Heart left ventricle (tissue), 16 donors: Measurements from ENCODE around the gene KRTAP10-1. TPM values are rescaled to one million over a fixed set of nuclear protein-coding genes. Genes with fewer than 3 reads are reported as not detected.

Experiments
- ATAC-seq, 4 donors: fragments of 200-7000 bp; cut with Tn5 transposase; one replicate each; pipeline ENCODE4 v1.9.1; 2020 to 2022; ENCODE audit warnings: moderate library complexity in 4 of 4, mild to moderate bottlenecking in 3 of 4, moderate number of reproducible peaks in 1 of 4
- DNase-seq, 5 donors: peaks; one replicate each; pipeline ENCODE4 v3.0.0-alpha.2; 2020
- H3K27ac ChIP-seq, 12 donors: fragments of 200-600 bp; sonication (generic) in 4 of 12; one replicate each; pipeline versions ENCODE4 v1.5.0 to v1.8.0; 2016 to 2022; ENCODE audit warnings: mild to moderate bottlenecking in 2 of 12
- H3K27me3 ChIP-seq, 9 donors: fragments of 200-600 bp; sonication (generic) in 2 of 9; one replicate each; pipeline versions ENCODE4 v1.5.1 to v1.8.0; 2016 to 2022; ENCODE audit warnings: mild to moderate bottlenecking in 3 of 9
- H3K36me3 ChIP-seq, 9 donors: fragments of 200-600 bp; sonication (generic) in 2 of 9; one replicate each; pipeline versions ENCODE4 v1.5.0 to v1.8.0; 2018 to 2022; ENCODE audit warnings: mild to moderate bottlenecking in 2 of 9
- H3K4me1 ChIP-seq, 12 donors: fragments of 200-600 bp; sonication (generic) in 4 of 12; one replicate each; pipeline versions ENCODE4 v1.5.0 to v1.8.0; 2016 to 2022; ENCODE audit warnings: mild to moderate bottlenecking in 3 of 12
- H3K4me3 ChIP-seq, 12 donors: fragments of 200-600 bp; sonication (generic) in 4 of 12; one replicate each; pipeline versions ENCODE4 v1.5.0 to v1.8.0; 2017 to 2022; ENCODE audit warnings: mild to moderate bottlenecking in 9 of 12, moderate library complexity in 4 of 12
- H3K9me3 ChIP-seq, 12 donors: fragments of 200-600 bp; sonication (generic) in 4 of 12; one replicate each; pipeline versions ENCODE4 v1.5.0 to v1.8.0; 2016 to 2022; ENCODE audit warnings: mild to moderate bottlenecking in 1 of 12
- POLR2A ChIP-seq, 2 donors: fragments of 450-650 bp; IDR thresholded peaks; one replicate each; pipeline ENCODE4 v1.6.1; 2017; ENCODE audit warnings: antibody characterized with exemption in 2 of 2, mild to moderate bottlenecking in 2 of 2, moderate library complexity in 2 of 2
- WGBS, 4 donors: extraction: QIAGEN DNeasy Blood & Tissue Kit in 2 of 4; methylation state at CpG; one replicate each; pipeline versions ENCODE4 v1.1.5 to v1.1.7; 2013 to 2018; 5-methylcytosine and 5-hydroxymethylcytosine counted together
- intact Hi-C, 10 donors: fragments of 100-400 bp; cut with DNase I; formaldehyde crosslinking; loops; one replicate each; pipeline versions ENCODE4 v1.11.1 to v1.14.2; 2022
- polyA plus RNA-seq, 2 donors: library from polyadenylated mRNA; stranded (reverse); fragments of 200-250 nt; gene quantifications; one replicate each; pipeline ENCODE4 v1.2.3, GENCODE V29; 2013
- total RNA-seq, 9 donors: library from RNA; depleted of rRNA in 2 of 9; stranded (reverse); fragments of >200 nt in 2 of 9; fragmentation: NEBNext Ultra II Directional in 3 of 9; extraction: Animal tissue kit (Norgen Biotek cat#: 25700) in 3 of 9; gene quantifications; one replicate each; pipeline versions ENCODE4 v1.1.0 to v1.2.4, GENCODE V29; 2016 to 2023
- TF ChIP-seq, protein P1 (sequence below), 12 donors: fragments of 200-600 bp; sonication (generic) in 4 of 12; IDR thresholded peaks; one replicate each; pipeline versions ENCODE4 v1.5.0 to v1.8.0; 2018 to 2022; ENCODE audit warnings: antibody characterized with exemption in 12 of 12, mild to moderate bottlenecking in 5 of 12
- donor health status: ischemic (EF 13 %, LVEDD 7.1; RV severe dilation, severe dysfunction).
- donor health status: healthy with polysubstance abuse.
- donor health status: DM: no; HTN: yes; CAD: no.
- donor health status: DM: no; HTN: no; CAD: no.
- donor health status: ischemic (EF 25% LVEDD 6.9; RV normal size, moderate dysfunction).
- donor health status: ischemic (EF 25% LVEDD 5.7; RV mildly dilated, moderate dysfunction).
- donor health status: healthy.
- donor health status: DM: yes; HTN: yes; CAD: no.
- donor health status: ischemic (EF 35%, LVEDD 5.7; RV mildly dilated, moderate dysfunction).
- donor health status: nonischemic (EF 11% LVEDD 7.7; RV severe dilation, severe dysfunction).
- donor health status: DM: yes; HTN: yes; CAD: no.
- donor health status: PGD.
- donor health status: ischemic (EF 29% LVEDD 5.4; RV normal size, mild dysfunction).
- donor health status: nonischemic (EF 23%, LVEDD 6.1; RV moderate dilation, normal function).

KRTAP10-1 gene
- total and polyA plus RNA-seq, 11 donors: not detected

- no peak for ATAC-seq
- 82 to 89% (median 86%) methylated on average over 10 to 12 of the region's 12 CpGs for WGBS, 4 donors
- peak in 1 of 5 donors; percentile 33 for DNase-seq
- H3K4me1 ChIP-seq: no peaks in the 10 kb centered on the region
- no peak overlapping the region for H3K27ac ChIP-seq
- intact Hi-C loops: no loop called here
- H3K36me3 ChIP-seq: no peaks in the 10 kb centered on the region
- H3K27me3 ChIP-seq: peaks cover 0 to 6% (median 0%) of the 10 kb centered on the region in 9 donors
- no peaks in the 10 kb centered on the region for H3K9me3 ChIP-seq
- no peak for TF ChIP-seq POLR2A (IDR thresholded peaks at IDR 0.05)
- TF ChIP-seq, protein P1, sequence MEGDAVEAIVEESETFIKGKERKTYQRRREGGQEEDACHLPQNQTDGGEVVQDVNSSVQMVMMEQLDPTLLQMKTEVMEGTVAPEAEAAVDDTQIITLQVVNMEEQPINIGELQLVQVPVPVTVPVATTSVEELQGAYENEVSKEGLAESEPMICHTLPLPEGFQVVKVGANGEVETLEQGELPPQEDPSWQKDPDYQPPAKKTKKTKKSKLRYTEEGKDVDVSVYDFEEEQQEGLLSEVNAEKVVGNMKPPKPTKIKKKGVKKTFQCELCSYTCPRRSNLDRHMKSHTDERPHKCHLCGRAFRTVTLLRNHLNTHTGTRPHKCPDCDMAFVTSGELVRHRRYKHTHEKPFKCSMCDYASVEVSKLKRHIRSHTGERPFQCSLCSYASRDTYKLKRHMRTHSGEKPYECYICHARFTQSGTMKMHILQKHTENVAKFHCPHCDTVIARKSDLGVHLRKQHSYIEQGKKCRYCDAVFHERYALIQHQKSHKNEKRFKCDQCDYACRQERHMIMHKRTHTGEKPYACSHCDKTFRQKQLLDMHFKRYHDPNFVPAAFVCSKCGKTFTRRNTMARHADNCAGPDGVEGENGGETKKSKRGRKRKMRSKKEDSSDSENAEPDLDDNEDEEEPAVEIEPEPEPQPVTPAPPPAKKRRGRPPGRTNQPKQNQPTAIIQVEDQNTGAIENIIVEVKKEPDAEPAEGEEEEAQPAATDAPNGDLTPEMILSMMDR (IDR thresholded peaks at IDR 0.05): no peak
- H3K4me3 ChIP-seq: no peak overlapping the region
Observed at GRCh38 chr21:44526096-44526997, 13.6 kb downstream of the KRTAP10-1 start.

DNA sequence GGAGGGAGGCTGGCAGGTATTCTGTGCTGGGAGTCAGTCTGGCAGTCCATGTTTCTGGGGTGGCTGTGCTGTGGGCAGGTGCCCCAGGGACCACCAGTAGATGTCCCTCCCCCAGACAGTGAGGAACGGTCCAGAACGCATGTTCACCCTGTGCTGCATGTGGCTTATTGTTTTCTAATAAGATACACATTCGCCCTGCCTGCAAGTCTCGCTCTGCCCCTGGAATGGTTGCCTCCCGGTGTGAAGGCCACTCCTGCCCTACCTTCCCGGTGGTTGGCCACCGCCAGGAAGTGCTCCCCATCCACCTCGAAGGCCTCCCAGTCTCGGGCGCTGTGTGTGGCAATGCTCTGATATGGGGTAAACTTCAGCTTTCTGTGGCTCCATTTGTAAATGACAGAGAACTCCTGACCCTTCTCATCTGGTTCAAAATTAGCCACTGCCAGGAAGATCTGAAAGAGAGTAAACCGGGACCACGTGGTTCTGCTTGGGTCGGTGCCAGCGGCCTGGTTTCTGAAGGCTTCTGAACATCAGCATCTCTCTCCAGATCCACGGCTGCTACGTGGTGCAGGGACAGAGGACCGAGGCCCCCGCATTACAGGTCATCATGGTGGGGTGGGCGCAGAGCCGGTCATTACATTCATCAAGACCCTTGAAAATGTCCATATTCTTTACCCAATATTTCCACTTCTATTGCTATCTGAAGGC is 14.5 kb downstream of the KRTAP10-1 start:
- Histone ChIP-seq H3K4me3 (no peak overlapping the region), H3K36me3 (no peaks in the 10 kb centered on the region), H3K4me1 (no peaks in the 10 kb centered on the region), H3K27me3 (peaks cover 0 to 1% (median 0%) of the 10 kb centered on the region in 9 donors), H3K9me3 (no peaks in the 10 kb centered on the region), H3K27ac (no peak overlapping the region)
- DNase-seq (peak in 2 of 5 donors; percentile 12 to 14), ATAC-seq (no peak)
- 86 to 93% (median 89%) methylated on average over 19 to 20 of the region's 20 CpGs for WGBS, 4 donors
- intact Hi-C loops: no loop called here
- TF ChIP-seq, protein P1 (IDR thresholded peaks at IDR 0.05): no peak
- TF ChIP-seq POLR2A (IDR thresholded peaks at IDR 0.05): no peak

GRCh38 chr21:44524414-44525371 is 15.3 kb downstream of the KRTAP10-1 start:
- no peaks in the 10 kb centered on the region for H3K4me1 ChIP-seq

More at GRCh38 chr21:44524414-44525371, 15.3 kb downstream of the KRTAP10-1 start:
- Histone ChIP-seq H3K4me3 (no peak overlapping the region), H3K9me3 (no peaks in the 10 kb centered on the region), H3K27me3 (peaks cover 0 to 5% (median 0%) of the 10 kb centered on the region in 9 donors), H3K36me3 (no peaks in the 10 kb centered on the region), H3K27ac (no peak overlapping the region)
- WGBS, 4 donors: 71 to 83% (median 79%) methylated on average over 2 of the region's 2 CpGs
- intact Hi-C loops: no loop called here
- TF ChIP-seq POLR2A (IDR thresholded peaks at IDR 0.05): no peak
- TF ChIP-seq, protein P1 (IDR thresholded peaks at IDR 0.05): no peak
- DNase-seq (no peak), ATAC-seq (no peak)
